Measurements from ENCODE around the gene RAP1GAP2.
"Not testable (repeated sequence)": the region's sequence is repeated elsewhere in the genome, so short reads cannot be mapped to it uniquely, and the experiment has no call there.

Gene RAP1GAP2

DNA sequence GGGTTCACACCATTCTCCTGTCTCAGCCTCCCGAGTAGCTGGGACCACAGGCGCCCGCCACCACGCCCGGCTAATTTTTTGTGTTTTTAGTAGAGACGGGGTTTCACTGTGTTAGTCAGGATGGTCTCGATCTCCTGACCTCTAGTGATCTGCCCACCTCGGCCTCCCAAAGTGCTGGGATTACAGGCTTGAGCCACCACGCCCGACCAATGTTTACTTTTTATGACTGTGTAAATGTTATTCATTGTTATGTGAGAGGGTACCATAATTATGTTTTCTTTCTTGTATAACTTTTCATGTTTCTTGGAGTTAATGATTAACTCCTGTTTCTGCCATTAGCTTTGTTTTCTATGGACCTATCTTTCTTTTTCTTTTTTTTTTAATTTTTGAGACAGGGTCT lies 94.5 kb downstream of the RAP1GAP2 start:
- not testable (repeated sequence) for DNase-seq

- DNase-seq = no peak
These were observed 96.2 kb downstream of the RAP1GAP2 start for GRCh38 chr17:2892305-2892971.

- no peak for DNase-seq
These were observed 97.2 kb downstream of the RAP1GAP2 start for GRCh38 chr17:2893422-2893914.

DNA sequence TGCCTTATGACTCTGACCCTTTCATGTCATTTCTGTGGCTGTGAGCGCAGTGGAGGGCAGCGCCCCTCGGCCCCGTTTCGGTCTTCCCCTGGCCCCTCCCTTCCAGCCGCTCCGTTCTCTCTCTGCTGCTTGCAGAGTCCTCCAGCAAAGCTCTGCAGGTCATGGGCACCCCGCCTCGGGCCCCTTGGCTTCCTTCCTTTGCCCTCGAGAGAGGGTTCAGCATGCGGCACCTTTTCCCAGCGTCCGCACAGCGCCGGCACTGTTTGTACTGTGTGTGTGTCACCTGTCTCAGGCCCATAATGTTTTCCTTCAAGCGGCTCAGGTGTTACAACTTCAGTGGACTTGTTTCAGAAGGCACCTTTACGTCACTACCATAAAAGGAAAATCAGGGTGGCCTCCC lies 98.5 kb downstream of the RAP1GAP2 start:
- no peak for DNase-seq

DNA sequence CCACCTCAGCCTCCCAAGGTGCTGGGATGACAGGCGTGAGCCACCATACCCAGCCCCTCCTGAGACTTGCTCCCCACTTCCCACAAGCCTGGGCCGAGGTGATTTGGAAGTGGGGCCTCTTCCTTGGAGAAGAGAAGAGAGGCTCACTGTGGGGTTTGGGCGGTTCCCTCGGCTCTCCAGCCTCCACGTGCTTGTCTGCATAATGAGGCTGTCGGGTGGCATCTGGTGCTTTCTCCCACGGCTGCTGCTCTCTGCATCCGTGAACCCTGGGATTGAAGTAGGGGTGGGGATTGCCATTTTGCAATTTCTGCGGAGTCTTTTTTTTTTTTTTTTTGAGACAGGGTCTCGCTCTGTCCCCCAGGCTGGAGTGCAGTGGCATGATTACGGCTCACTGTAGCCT lies 101.4 kb downstream of the RAP1GAP2 start:
- no peak for DNase-seq

GRCh38 chr17:2898255-2898926 lies 102.2 kb downstream of the RAP1GAP2 start:
- DNase-seq = no peak

- DNase-seq = no peak
These were observed 103.7 kb downstream of the RAP1GAP2 start for GRCh38 chr17:2899906-2900305.

DNA sequence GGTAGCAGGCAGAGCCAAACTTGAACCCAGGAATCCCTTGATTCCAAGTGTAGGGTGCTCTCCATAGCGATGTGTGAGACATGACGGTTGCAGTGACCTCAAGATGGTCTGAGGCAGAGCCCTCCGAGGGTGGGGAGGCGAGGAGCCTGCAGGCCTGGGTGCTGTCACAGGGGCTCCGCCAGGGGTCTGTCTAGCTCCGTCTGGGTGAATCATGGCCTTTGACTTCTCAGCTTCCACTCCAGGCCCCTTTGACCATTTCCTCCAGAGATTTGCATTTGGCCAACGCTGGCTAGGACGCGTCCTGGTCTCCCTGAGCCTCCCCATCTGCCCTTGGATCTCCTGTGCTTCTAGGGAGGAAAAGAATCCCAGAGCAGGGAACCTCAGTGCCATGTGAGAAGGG lies 104.6 kb downstream of the RAP1GAP2 start:
- DNase-seq = no peak

DNA sequence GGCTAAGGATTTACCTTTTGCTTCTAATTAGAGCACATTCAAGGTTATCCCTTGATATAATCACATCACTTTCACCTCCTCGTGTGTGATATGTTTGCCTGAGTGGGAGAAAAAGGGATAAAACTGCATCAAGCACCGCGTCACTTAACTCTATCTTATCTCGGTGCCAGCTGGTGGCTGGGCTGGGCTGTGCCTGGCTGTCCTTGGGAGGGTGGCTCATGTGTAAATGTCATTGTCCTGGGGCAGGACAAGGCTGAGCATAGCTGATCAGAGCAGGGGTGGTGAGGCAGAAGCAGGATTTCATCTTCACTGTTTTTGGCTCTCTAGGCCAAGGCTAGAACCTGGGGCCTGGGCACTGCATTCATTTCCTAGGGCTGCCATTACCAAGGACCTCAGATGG lies 105.3 kb downstream of the RAP1GAP2 start:
- DNase-seq = no peak

DNA sequence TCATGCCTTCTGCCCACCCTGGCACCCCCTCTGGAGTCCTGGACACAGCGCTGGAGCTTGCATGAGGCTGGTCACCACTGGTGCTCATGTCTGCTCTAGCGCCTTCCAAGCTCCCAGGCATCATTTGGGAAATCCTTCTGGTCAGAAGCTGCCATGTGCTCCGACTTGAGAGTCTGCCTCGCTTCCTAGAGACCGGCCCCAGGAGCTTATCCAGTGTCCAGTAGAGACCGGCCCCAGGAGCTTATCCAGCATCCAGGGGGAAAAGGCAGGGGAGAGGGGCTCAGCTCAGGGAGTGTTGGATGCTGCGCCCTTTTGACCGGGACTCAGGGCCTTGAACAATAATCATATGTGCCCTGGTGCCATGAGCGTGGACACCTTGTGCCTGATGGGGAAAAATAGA lies 106.3 kb downstream of the RAP1GAP2 start:
- no peak for DNase-seq

DNA sequence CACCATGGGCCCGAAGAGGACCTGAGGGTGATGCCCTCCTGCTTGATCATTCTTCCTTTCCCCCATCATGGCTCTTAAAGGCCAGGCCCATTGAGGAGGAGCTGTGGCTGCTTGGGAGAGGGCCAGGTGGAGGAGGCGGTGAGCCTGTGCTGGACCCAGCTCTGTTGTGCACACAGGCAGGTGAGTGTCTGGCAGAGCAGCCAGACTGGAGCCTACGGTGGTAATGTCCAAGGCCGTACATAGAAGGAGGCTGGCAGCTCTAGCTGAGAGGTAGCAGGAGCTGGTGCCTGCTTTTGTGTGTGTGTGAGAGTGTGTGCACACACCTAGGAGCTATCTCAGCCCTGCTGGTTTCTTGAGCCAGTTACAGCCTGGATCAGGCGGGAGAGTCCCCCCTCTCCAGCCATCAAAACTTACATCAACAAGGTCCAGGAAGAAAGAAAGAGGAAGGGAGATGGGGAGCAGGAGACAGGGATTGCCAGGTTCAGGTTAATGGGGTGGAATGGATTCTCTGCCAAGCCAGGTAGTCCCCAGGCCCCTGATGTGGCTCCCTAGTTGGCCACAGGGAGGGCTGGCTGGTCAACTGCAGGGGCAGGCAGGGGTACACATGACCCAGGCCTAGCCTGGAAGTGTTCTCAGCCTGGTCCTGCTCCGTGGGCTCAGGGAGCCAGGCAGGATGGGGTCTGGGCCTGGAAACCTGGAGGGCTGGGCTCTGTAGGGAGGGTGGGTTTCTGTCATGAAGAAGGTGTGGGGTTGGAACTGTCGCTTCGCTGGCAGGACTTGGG lies 107.1 kb downstream of the RAP1GAP2 start:
- DNase-seq = no peak

- no peak for DNase-seq
These were observed 107.9 kb downstream of the RAP1GAP2 start for GRCh38 chr17:2904135-2904534.

DNA sequence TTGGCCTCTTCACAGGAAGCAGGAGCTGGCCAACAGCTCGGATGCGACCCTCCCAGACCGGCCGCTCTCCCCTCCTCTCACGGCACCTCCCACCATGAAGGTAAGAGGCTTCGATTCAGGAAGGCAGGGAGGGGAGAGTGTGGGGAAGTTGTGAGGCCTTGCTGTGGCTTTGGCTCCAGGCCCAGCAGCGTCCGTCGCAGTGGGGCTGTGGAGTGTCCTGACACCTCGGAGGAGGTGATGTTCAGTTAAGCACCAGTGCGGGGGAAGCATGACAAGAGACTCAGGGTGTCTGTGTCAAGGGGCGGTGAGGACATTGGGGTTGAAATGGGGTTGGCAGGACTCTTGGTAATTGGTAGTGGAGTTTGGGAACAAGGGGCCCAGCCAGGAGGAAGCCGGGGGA lies 109.0 kb downstream of the RAP1GAP2 start:
- DNase-seq = no peak

DNA sequence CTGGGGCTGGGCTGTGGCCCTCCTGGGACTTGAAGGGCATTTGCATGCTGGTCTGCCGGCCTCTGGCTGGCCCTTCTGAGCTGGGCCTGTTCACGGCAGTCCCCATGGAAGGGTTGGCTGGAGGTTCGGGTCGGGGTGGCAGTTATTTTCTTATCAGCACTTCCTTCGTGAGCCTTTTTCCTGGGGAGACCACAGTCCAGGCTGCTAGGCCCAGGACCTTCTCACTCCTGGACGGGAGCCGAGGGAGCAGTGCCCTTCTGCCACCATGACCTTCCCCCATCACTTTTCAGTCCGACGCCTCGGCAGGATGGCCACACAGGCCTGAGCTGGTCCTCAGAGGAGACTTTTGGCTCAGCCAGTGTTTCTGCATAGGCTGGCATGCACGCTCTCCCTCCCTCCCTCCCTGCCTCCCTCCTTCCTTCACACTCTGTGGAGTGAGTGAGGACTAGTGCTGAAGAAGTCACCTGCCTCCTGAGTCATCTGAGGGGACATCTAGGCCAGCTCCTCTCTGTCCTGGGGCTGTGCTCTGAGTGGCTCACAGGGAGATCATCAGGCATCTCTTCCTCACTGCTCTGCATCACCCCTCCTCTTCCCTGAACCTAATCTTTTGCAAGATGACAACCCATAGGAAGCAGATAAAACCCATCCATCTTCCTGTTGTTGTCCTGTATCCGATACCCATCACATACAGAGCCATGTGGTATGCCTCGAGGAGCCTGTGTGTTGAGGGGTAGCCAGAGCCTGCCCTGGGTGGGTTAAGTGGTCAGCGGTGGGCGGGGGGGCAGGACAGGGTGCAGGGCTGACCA lies 109.7 kb downstream of the RAP1GAP2 start:
- no peak for DNase-seq

DNA sequence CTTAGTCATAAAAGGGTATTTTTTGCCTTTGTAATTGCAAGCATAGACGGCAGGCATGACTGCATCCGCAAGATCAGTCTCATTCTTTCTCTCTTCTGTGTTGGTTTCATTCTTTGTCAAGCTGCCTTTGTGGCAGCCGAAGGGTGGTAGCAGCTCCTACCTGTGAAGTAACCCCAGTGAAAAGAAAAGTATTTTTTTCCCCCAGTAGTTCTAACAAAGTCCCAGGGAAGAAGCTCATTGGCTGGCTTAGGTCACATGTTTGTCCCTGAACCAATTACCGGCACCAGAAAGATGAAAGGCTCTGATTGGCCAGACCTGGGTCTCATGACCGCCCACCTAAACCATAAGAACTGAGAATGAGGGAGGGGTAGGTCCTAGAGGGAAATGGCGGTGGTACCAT lies 110.7 kb downstream of the RAP1GAP2 start:
- no peak for DNase-seq

GRCh38 chr17:2909175-2909845 lies 113.1 kb downstream of the RAP1GAP2 start:
- no peak for DNase-seq

- no peak for DNase-seq
These were observed 113.6 kb downstream of the RAP1GAP2 start for GRCh38 chr17:2909846-2910234.

GRCh38 chr17:2911035-2911754 lies 115.0 kb downstream of the RAP1GAP2 start:
- DNase-seq = no peak

- DNase-seq = no peak
These were observed 115.5 kb downstream of the RAP1GAP2 start for GRCh38 chr17:2911755-2912111.

GRCh38 chr17:2912754-2913153 lies 116.5 kb downstream of the RAP1GAP2 start:
- DNase-seq = no peak

- DNase-seq = no peak
These were observed 120.2 kb downstream of the RAP1GAP2 start for GRCh38 chr17:2916461-2916860.

DNA sequence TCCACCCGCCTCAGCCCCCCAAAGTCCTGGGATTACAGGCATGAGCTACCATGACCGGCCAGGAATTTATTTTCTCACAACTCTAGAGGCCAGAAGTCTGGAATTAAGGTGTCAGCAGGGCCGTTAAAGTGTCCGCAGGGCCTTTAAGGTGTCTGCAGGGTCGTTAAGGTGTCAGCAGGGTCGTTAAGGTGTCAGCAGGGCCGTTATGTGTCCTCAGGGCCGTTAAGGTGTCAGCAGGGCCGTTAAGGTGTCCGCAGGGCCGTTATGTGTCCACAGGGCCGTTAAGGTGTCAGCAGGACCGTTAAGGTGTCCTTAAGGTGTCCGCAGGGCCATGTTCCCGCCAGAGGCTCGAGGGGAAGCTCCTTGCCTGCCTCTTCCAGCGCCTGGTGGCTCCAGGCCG lies 125.2 kb downstream of the RAP1GAP2 start:
- DNase-seq = no peak
